Measurements from ENCODE around the gene TMEM184B.

DNA sequence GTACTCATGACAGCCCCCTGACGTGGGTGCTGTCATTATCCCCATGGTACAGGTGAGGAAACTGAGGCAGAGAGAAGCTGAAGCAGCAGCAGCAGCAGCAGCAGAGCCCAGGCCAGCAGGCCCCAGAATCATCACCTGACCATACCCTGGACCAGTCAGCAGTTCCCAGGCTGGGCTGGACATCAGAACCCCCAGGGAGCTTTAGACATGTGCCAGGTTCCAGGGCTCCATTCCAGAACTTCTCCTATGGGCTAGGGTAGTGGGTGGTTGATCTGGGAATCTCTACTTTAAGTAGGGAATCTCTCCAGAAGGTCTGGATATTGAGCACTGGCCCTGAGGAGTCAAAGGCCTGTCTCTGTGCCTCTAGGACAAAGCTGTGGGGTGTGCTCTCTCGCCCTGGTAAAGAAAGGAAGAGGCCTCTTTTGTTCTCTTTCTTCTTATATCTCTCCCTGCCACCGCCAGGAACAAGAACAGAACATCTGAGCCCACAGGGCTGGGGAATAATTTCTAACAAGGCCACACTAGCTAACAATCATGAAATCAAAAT lies 44.4 kb downstream of the TMEM184B start:
- TF ChIP-seq EZH2 (IDR thresholded peaks at IDR 0.05; ENCODE audit: low read depth) = no peak
- TF ChIP-seq, protein P1, sequence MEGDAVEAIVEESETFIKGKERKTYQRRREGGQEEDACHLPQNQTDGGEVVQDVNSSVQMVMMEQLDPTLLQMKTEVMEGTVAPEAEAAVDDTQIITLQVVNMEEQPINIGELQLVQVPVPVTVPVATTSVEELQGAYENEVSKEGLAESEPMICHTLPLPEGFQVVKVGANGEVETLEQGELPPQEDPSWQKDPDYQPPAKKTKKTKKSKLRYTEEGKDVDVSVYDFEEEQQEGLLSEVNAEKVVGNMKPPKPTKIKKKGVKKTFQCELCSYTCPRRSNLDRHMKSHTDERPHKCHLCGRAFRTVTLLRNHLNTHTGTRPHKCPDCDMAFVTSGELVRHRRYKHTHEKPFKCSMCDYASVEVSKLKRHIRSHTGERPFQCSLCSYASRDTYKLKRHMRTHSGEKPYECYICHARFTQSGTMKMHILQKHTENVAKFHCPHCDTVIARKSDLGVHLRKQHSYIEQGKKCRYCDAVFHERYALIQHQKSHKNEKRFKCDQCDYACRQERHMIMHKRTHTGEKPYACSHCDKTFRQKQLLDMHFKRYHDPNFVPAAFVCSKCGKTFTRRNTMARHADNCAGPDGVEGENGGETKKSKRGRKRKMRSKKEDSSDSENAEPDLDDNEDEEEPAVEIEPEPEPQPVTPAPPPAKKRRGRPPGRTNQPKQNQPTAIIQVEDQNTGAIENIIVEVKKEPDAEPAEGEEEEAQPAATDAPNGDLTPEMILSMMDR (conservative IDR thresholded peaks at IDR 0.05) = no peak

All from PC-9 (cell line).